ENCODE data around the gene CD47. TPM values are rescaled to one million over a fixed set of nuclear protein-coding genes. Genes with fewer than 3 reads are reported as not detected.

Gene CD47
- total and polyA plus RNA-seq, 10 of the 15 experiments (the other 5 are each of a cell fraction or from before 2014, with no cell fraction given) = 22.9 to 175 (median 81.1) TPM

- CTCF ChIA-PET = interaction anchor here (0.6 to 1.5 kb wide), 2 partner anchors 56 to 185 kb away, joined by 3 read pairs; no protein-coding TSS in a partner anchor
- ATAC-seq = peak; percentile 24
- Histone ChIP-seq H3K27me3 (replicated peaks in 1 of 2; ENCODE audit: control insufficient read depth in 2 of 2, insufficient read depth in 2 of 2, low read length in 1 of 2) (no peaks in the 10 kb centered on the region), H3K4me1 (ENCODE audit: control insufficient read depth, insufficient read depth, low read length) (peaks cover 6% of the 10 kb centered on the region), H3K36me3 (ENCODE audit: control insufficient read depth in 2 of 2, insufficient read depth in 2 of 2, low read length in 1 of 2) (peaks cover 0 to 22% of the 10 kb centered on the region in 2 experiments), H3K9ac (ENCODE audit: control insufficient read depth, insufficient read depth, low read length) (no peak overlapping the region), H3K4me2 (ENCODE audit: control insufficient read depth, insufficient read depth) (no peak overlapping the region), H2AFZ (ENCODE audit: control insufficient read depth, low read depth, low read length) (no peak overlapping the region), H3K27ac (ENCODE audit: control insufficient read depth, insufficient read depth) (no peak overlapping the region), H3K4me3 (no peak overlapping the region), H3K9me3 (replicated peaks; ENCODE audit: control insufficient read depth, insufficient read depth, low read length) (no peaks in the 10 kb centered on the region), H4K20me1 (ENCODE audit: control insufficient read depth, insufficient read depth) (no peaks in the 10 kb centered on the region), H3K79me2 (ENCODE audit: control insufficient read depth, insufficient read depth, low read length) (peaks cover 56% of the 10 kb centered on the region)
- DNase-seq (ENCODE audit: low read depth, low spot score) = no peak
- no peak for FAIRE-seq
- POLR2A ChIA-PET = no interaction called here
- WGBS (ENCODE audit: insufficient coverage, insufficient replicate concordance, low lambda C conversion rate, missing lambda C conversion rate) = 90% methylated on average over 1 of the region's 1 CpG
- RAD21 ChIA-PET (ENCODE audit: unreplicated experiment) = no interaction called here
- in situ Hi-C loops (cut with MboI) (no loop called here), intact Hi-C loops (cut with micrococcal nuclease; ENCODE audit: unreplicated experiment) (no loop called here)
- no TSS peak for BruUV-seq (replicated peaks)
- TF ChIP-seq RUNX3 (IDR thresholded peaks at IDR 0.05; ENCODE audit: low read length) (peak; percentile 49), USF1 (IDR thresholded peaks at IDR 0.05; ENCODE audit: borderline replicate concordance, extremely low read length, insufficient read depth, low read depth, low read length) (no peak)
- SMC1A ChIA-PET (ENCODE audit: uncharacterized antibody, unreplicated experiment) = interaction anchor here (1.2 to 2.0 kb wide), 5 partner anchors 8 to 61 kb away, joined by 3 to 5 read pairs (median 4); no protein-coding TSS in a partner anchor
Observed at GRCh38 chr3:108067768-108068167, 23.1 kb downstream of the CD47 start.

GRCh38 chr3:108065096-108065495 is 25.7 kb downstream of the CD47 start:
- in situ Hi-C loops (cut with MboI) = no loop called here
- Histone ChIP-seq H3K4me1 (ENCODE audit: control insufficient read depth, insufficient read depth, low read length) (peaks cover 6% of the 10 kb centered on the region), H4K20me1 (ENCODE audit: control insufficient read depth, insufficient read depth) (no peaks in the 10 kb centered on the region), H3K79me2 (ENCODE audit: control insufficient read depth, insufficient read depth, low read length) (peaks cover 38% of the 10 kb centered on the region), H2AFZ (ENCODE audit: control insufficient read depth, low read depth, low read length) (no peak overlapping the region), H3K36me3 (ENCODE audit: control insufficient read depth in 2 of 2, insufficient read depth in 2 of 2, low read length in 1 of 2) (peaks cover 4 to 14% of the 10 kb centered on the region in 2 experiments; a peak in 3 of 4 replicates), H3K27ac (ENCODE audit: control insufficient read depth, insufficient read depth) (no peak overlapping the region), H3K27me3 (replicated peaks in 1 of 2; ENCODE audit: control insufficient read depth in 2 of 2, insufficient read depth in 2 of 2, low read length in 1 of 2) (no peaks in the 10 kb centered on the region), H3K4me3 (no peak overlapping the region), H3K4me2 (ENCODE audit: control insufficient read depth, insufficient read depth) (no peak overlapping the region), H3K9me3 (replicated peaks; ENCODE audit: control insufficient read depth, insufficient read depth, low read length) (no peaks in the 10 kb centered on the region), H3K9ac (ENCODE audit: control insufficient read depth, insufficient read depth, low read length) (no peak overlapping the region)
- intact Hi-C loops (cut with micrococcal nuclease; ENCODE audit: unreplicated experiment) = no loop called here
- SMC1A ChIA-PET (ENCODE audit: uncharacterized antibody, unreplicated experiment) = interaction anchor here (1.2 to 1.5 kb wide), 3 partner anchors 10 to 21 kb away, joined by 3 to 4 read pairs (median 4); no protein-coding TSS in a partner anchor
- CTCF ChIA-PET = interaction anchor here (0.7 to 1.0 kb wide), 2 partner anchors 11 to 15 kb away, joined by 3 read pairs; no protein-coding TSS in a partner anchor
- DNase-seq (ENCODE audit: low read depth, low spot score) (no peak), ATAC-seq (no peak), FAIRE-seq (no peak)
- RAD21 ChIA-PET (ENCODE audit: unreplicated experiment) = no interaction called here
- TF ChIP-seq ETV6 (conservative IDR thresholded peaks at IDR 0.05 in 1 of 2, IDR thresholded peaks at IDR 0.05 in 1 of 2; ENCODE audit: borderline replicate concordance in 1 of 2, low read depth in 1 of 2) (no peak), ZBTB4 (CRISPR knock-in tag; IDR thresholded peaks at IDR 0.05) (no peak), ZNF24 (IDR thresholded peaks at IDR 0.05) (no peak), SRF (IDR thresholded peaks at IDR 0.05; ENCODE audit: low read depth in 2 of 2, low read length in 2 of 2) (no peak), ASH2L (IDR thresholded peaks at IDR 0.05; ENCODE audit: borderline replicate concordance, low read depth) (no peak), ZZZ3 (IDR thresholded peaks at IDR 0.05; ENCODE audit: control insufficient read depth, insufficient read length, low read depth) (no peak), SMAD5 (IDR thresholded peaks at IDR 0.05; ENCODE audit: low read depth) (no peak), ZNF622 (IDR thresholded peaks at IDR 0.05) (no peak)
- no TSS peak for BruUV-seq (replicated peaks)
- POLR2A ChIA-PET = no interaction called here
